IPS DF 6.9 (cell line): ENCODE measurements around the gene MEOX2.
A peak's percentile ranks its signal among the peaks of the same experiment; 100 is the strongest.

Source experiments
- DNase-seq: peaks from one replicate; pipeline ENCODE4 v3.0.0-alpha.2; 2013; ENCODE audit warnings: low read depth, low spot score
- H3K27ac ChIP-seq: one replicate; pipeline ENCODE4 v1.5.1; 2013; ENCODE audit warnings: low read length, control low read depth
- H3K27me3 ChIP-seq: 2 replicates; pipeline ENCODE4 v1.6.1; 2013; ENCODE audit warnings: mild to moderate bottlenecking, low read length; ENCODE audit not compliant: control insufficient read depth, insufficient read depth
- H3K36me3 ChIP-seq: 2 replicates; pipeline ENCODE4 v1.6.1; 2013; ENCODE audit warnings: low read length; ENCODE audit not compliant: control insufficient read depth, insufficient read depth
- H3K4me1 ChIP-seq: 2 replicates; pipeline ENCODE4 v1.6.1; 2013; ENCODE audit warnings: low read length; ENCODE audit not compliant: control insufficient read depth, insufficient read depth
- H3K4me3 ChIP-seq: 2 replicates; pipeline ENCODE4 v1.5.1; 2013; ENCODE audit warnings: mild to moderate bottlenecking, low read length
- H3K9me3 ChIP-seq: 2 replicates; pipeline ENCODE4 v1.6.1; 2013; ENCODE audit warnings: low read length, inconsistent platforms; ENCODE audit not compliant: control insufficient read depth, insufficient read depth
- WGBS: extraction: QIAGEN DNeasy Blood & Tissue Kit; methylation state at CpG from one replicate; pipeline ENCODE4 v1.1.7; 2013; ENCODE audit warnings: mixed read lengths, missing lambda C conversion rate; ENCODE audit not compliant: insufficient read length, insufficient coverage; 5-methylcytosine and 5-hydroxymethylcytosine counted together

Gene MEOX2

GRCh38 chr7:15688911-15689310 lies 2.4 kb upstream of the MEOX2 start:
- H3K4me1 ChIP-seq: peaks cover 5% of the 10 kb centered on the region; the same call in 1 of the 2 replicates
- no CpG with 5 or more reads among the region's 2 CpGs for WGBS
- no peak overlapping the region for H3K4me3 ChIP-seq
- DNase-seq: no peak
- H3K36me3 ChIP-seq: no peaks in the 10 kb centered on the region
- no peak overlapping the region for H3K27ac ChIP-seq
- H3K9me3 ChIP-seq: no peaks in the 10 kb centered on the region
- peaks cover 31% of the 10 kb centered on the region for H3K27me3 ChIP-seq

DNA sequence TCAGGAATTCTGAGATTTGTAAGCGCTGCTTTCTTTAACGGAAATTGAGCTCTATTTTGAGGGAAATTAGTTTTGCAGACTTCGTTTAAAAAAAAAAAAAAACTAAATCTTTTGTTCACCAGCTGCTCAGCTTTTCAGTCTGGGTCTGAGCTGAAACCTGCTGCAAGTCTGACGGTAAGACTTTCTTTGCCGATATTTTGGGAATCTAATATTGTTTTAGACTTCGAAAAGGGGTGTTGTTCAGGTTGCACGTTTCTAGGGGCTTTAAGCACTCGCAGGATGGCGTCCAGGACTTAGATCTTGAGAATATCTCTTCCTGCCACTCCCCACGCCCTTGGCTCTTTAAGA lies 1.8 kb upstream of the MEOX2 start:
- Histone ChIP-seq H3K9me3 (no peaks in the 10 kb centered on the region), H3K4me3 (no peak overlapping the region), H3K27me3 (peaks cover 31% of the 10 kb centered on the region), H3K4me1 (peaks cover 5% of the 10 kb centered on the region; the same call in 1 of the 2 replicates), H3K36me3 (no peaks in the 10 kb centered on the region), H3K27ac (no peak overlapping the region)
- DNase-seq: no peak
- no CpG with 5 or more reads among the region's 10 CpGs for WGBS

DNA sequence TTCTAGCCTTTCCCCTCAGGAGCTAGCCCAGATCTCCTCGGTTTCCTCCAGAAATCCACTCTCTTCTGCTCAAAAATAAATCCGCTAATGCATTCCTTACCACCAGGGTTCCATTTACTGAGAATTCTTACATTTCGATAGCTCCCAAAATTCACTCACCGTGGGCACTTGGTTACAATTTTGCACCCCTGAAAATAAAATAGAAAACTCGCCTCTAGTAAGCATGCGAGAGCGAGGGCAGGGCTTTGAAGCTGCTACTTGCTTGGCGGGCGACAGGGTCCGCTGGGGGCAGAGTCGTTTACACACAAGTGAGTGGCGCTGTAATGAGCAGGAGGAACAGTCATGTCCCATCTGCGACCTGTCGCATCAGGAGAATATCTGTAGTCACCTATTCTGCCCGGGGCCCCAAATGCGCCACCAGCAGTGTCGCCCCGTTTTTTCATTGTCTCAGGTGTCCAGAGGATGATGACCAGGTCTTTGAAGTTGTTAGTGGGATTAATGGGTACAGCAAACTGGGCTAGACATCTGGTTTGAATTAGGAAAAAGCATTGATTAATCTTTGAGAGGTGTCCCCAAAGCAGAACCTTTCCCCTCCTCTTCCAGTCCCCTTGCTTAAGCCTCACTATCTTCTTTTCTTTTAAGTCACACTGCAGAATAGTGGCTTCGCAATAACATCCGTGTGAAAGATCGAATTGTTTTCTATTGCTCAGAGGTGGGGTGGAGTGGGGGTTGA lies 1.2 kb upstream of the MEOX2 start:
- no peak overlapping the region for H3K27ac ChIP-seq
- no CpG with 5 or more reads among the region's 21 CpGs for WGBS
- H3K4me3 ChIP-seq: no peak overlapping the region
- DNase-seq: no peak
- peaks cover 5% of the 10 kb centered on the region; the same call in 1 of the 2 replicates for H3K4me1 ChIP-seq
- H3K27me3 ChIP-seq: peaks cover 31% of the 10 kb centered on the region
- no peaks in the 10 kb centered on the region for H3K36me3 ChIP-seq
- H3K9me3 ChIP-seq: no peaks in the 10 kb centered on the region

DNA sequence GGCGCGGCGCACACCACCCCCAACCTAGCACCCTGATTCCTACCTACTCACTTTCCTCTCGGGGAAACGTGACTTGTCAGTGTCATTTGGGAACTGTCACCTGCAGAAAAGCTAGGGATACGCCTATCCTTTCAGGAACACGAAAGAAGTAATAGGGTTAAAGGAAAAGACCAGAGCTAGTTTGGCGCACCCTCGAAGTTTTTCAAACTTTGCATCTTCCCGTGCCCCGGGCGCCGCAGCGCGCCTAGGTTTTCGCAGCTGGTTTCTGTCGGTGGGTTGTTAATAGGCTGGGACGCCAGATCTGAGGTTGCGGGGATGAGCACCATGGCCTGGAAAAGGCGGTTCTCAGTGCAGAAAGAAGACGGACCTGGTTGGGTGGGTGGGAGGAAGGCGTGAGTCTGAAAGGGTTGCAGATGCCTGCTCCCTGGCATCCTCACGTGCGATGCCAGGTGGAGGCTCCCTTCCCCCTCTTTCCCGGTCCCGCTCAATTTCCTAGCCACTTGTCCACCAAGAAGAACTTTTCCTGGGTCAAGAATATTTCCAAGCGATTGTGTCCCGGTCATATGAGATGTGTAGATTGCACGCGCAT lies 568 bp upstream of the MEOX2 start:
- Histone ChIP-seq H3K4me1 (peaks cover 5% of the 10 kb centered on the region; the same call in 1 of the 2 replicates), H3K4me3 (peak overlapping the region; percentile 11; the same call in 1 of the 2 replicates), H3K27me3 (peaks cover 31% of the 10 kb centered on the region), H3K36me3 (no peaks in the 10 kb centered on the region), H3K9me3 (no peaks in the 10 kb centered on the region), H3K27ac (no peak overlapping the region)
- WGBS: no CpG with 5 or more reads among the region's 30 CpGs
- no peak for DNase-seq

- Histone ChIP-seq H3K27ac (no peak overlapping the region), H3K4me1 (peaks cover 5% of the 10 kb centered on the region; the same call in 1 of the 2 replicates), H3K36me3 (no peaks in the 10 kb centered on the region), H3K9me3 (no peaks in the 10 kb centered on the region), H3K4me3 (peak overlapping the region; percentile 32; the same call in 1 of the 2 replicates), H3K27me3 (peaks cover 31% of the 10 kb centered on the region)
- no peak for DNase-seq
- WGBS: no CpG with 5 or more reads among the region's 54 CpGs
These were observed 857 bp downstream of the MEOX2 start for GRCh38 chr7:15685358-15686294.

- Histone ChIP-seq H3K27ac (no peak overlapping the region), H3K4me1 (peaks cover 5% of the 10 kb centered on the region; the same call in 1 of the 2 replicates), H3K4me3 (no peak overlapping the region), H3K36me3 (no peaks in the 10 kb centered on the region), H3K27me3 (peaks cover 31% of the 10 kb centered on the region), H3K9me3 (no peaks in the 10 kb centered on the region)
- no peak for DNase-seq
- WGBS: no CpG with 5 or more reads among the region's 9 CpGs
These were observed 1.6 kb downstream of the MEOX2 start for GRCh38 chr7:15684871-15685270.

GRCh38 chr7:15684111-15684800 lies 2.2 kb downstream of the MEOX2 start:
- no peak overlapping the region for H3K4me3 ChIP-seq

GRCh38 chr7:15682751-15683245 lies 3.7 kb downstream of the MEOX2 start:
- WGBS: 100% methylated on average over 1 of the region's 5 CpGs
- Histone ChIP-seq H3K4me1 (peaks cover 3% of the 10 kb centered on the region; the same call in 1 of the 2 replicates), H3K27ac (no peak overlapping the region), H3K36me3 (no peaks in the 10 kb centered on the region), H3K27me3 (peaks cover 25% of the 10 kb centered on the region), H3K4me3 (no peak overlapping the region), H3K9me3 (no peaks in the 10 kb centered on the region)
- no peak for DNase-seq

More at GRCh38 chr7:15684111-15684800, 2.2 kb downstream of the MEOX2 start:
- Histone ChIP-seq H3K36me3 (no peaks in the 10 kb centered on the region), H3K9me3 (no peaks in the 10 kb centered on the region), H3K27me3 (peaks cover 31% of the 10 kb centered on the region), H3K27ac (no peak overlapping the region), H3K4me1 (peaks cover 5% of the 10 kb centered on the region; the same call in 1 of the 2 replicates)
- no peak for DNase-seq
- WGBS: no CpG with 5 or more reads among the region's 8 CpGs

DNA sequence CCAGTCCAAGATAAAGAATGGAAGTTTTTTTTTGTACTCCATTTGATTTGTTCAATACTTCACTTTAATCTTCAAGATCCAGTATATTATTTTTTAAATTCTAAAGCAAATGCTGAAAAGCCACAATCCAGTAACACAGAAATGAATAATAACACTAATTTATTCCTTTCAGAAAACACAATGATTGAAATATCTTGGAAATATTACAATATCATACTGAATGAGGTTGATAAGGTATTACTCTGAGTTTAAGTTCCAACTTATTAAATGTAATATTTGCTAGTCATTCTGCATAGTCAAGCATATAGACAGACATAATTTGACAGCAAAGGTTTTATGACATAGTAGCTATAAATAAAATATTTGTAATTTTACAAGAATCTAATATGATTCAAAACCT lies 4.4 kb downstream of the MEOX2 start:
- H3K36me3 ChIP-seq: no peaks in the 10 kb centered on the region
- no peak for DNase-seq
- no peak overlapping the region for H3K27ac ChIP-seq
- H3K9me3 ChIP-seq: no peaks in the 10 kb centered on the region
- no peak overlapping the region for H3K4me3 ChIP-seq
- H3K27me3 ChIP-seq: peaks cover 18% of the 10 kb centered on the region
- H3K4me1 ChIP-seq: peaks cover 3% of the 10 kb centered on the region; the same call in 1 of the 2 replicates
